SK-N-SH (cell line): ENCODE measurements around the gene CCDC102A. TPM values are rescaled to one million over a fixed set of nuclear protein-coding genes. Genes with fewer than 3 reads are reported as not detected.

Source experiments
- CTCF ChIA-PET: fragments of 300-600, 350-600 bp; formaldehyde crosslinking; extraction: SDS; loops from one replicate; lab custom pipeline; 2021; lab: Yijun Ruan, JAX
- POLR2A ChIA-PET: fragments of 350-600 bp; sonication (Branson Sonifier 250); formaldehyde crosslinking; extraction: SDS; loops from one replicate; lab custom pipeline; 2020; ENCODE audit warnings: antibody characterized with exemption, inconsistent platforms; lab: Yijun Ruan, JAX
- DNase-seq: peaks from one replicate; pipeline ENCODE4 v3.0.0; 2012
- H2AFZ ChIP-seq: fragments of 200-600 bp; sonication (generic); 2 replicates; pipeline ENCODE4 v1.8.1; 2016; ENCODE audit warnings: antibody characterized with exemption, mild to moderate bottlenecking, low read depth
- H3F3A ChIP-seq: fragments of 200-600 bp; sonication (generic); replicated peaks from 2 replicates; pipeline ENCODE3; 2016; ENCODE audit warnings: antibody characterized with exemption, mild to moderate bottlenecking; ENCODE audit not compliant: insufficient read depth
- H3K27ac ChIP-seq, 2 experiments: fragments of 200-500 bp in 1 of 2; fragments of 200-600 bp in 1 of 2; sonication (Bioruptor generic) in 1 of 2; sonication (generic), shearing (Covaris generic) in 1 of 2; 2 replicates each; pipeline versions ENCODE4 v1.5.1 to v1.6.1; 2014 to 2016; ENCODE audit warnings: low read depth in 2 of 2, inconsistent platforms in 1 of 2, low read length in 1 of 2, mild to moderate bottlenecking in 1 of 2, mixed read lengths in 1 of 2
- H3K27me3 ChIP-seq: fragments of 200-600 bp; sonication (generic), shearing (Covaris generic); 2 replicates; pipeline ENCODE4 v1.6.1; 2016; ENCODE audit warnings: mixed run types; ENCODE audit not compliant: insufficient read depth
- H3K36me3 ChIP-seq, 2 experiments: fragments of 200-500 bp in 1 of 2; fragments of 200-600 bp in 1 of 2; sonication (Bioruptor generic) in 1 of 2; sonication (generic) in 1 of 2; replicated peaks in 1 of 2; 2 replicates each; pipeline versions ENCODE3 to v1.5.1; 2014 to 2016; ENCODE audit warnings: low read length in 1 of 2, mild to moderate bottlenecking in 1 of 2; ENCODE audit not compliant: insufficient read depth in 2 of 2, control insufficient read depth in 1 of 2
- H3K4me1 ChIP-seq, 2 experiments: fragments of 200-500 bp in 1 of 2; fragments of 200-600 bp in 1 of 2; sonication (Bioruptor generic) in 1 of 2; sonication (generic), shearing (Covaris generic) in 1 of 2; 2 replicates each; pipeline versions ENCODE4 v1.5.1 to v1.6.1; 2014 to 2016; ENCODE audit warnings: low read depth in 1 of 2, low read length in 1 of 2, mixed run types in 1 of 2; ENCODE audit not compliant: insufficient read depth in 2 of 2, control insufficient read depth in 1 of 2
- H3K4me2 ChIP-seq: fragments of 200-600 bp; sonication (generic), shearing (Covaris generic); 2 replicates; pipeline ENCODE4 v1.6.1; 2017; ENCODE audit warnings: mixed run types
- H3K4me3 ChIP-seq, 2 experiments: fragments of 200-500 bp in 1 of 2; fragments of 200-600 bp in 1 of 2; sonication (Bioruptor generic) in 1 of 2; sonication (generic), shearing (Covaris generic) in 1 of 2; 2 replicates each; pipeline versions ENCODE4 v1.5.1 to v1.8.1; 2014 to 2016; ENCODE audit warnings: low read depth in 2 of 2, inconsistent platforms in 1 of 2, low read length in 1 of 2, mild to moderate bottlenecking in 1 of 2, mixed read lengths in 1 of 2, moderate library complexity in 1 of 2
- H3K79me2 ChIP-seq: fragments of 200-600 bp; sonication (generic); 2 replicates; pipeline ENCODE4 v1.8.1; 2017; ENCODE audit warnings: mild to moderate bottlenecking; ENCODE audit not compliant: insufficient read depth
- H3K9ac ChIP-seq: fragments of 200-600 bp; sonication (generic); 2 replicates; pipeline ENCODE4 v1.6.1; 2017; ENCODE audit warnings: mixed run types
- H3K9me2 ChIP-seq: fragments of 200-600 bp; sonication (generic); 2 replicates; pipeline ENCODE4 v1.6.1; 2017; ENCODE audit warnings: mixed run types
- H3K9me3 ChIP-seq: fragments of 200-600 bp; sonication (generic); 2 replicates; pipeline ENCODE4 v1.6.1; 2017; ENCODE audit warnings: mixed run types, mild to moderate bottlenecking, moderate library complexity
- H4K20me1 ChIP-seq: fragments of 200-600 bp; sonication (generic); 2 replicates; pipeline ENCODE4 v1.6.1; 2017; ENCODE audit warnings: mild to moderate bottlenecking, mixed run types; ENCODE audit not compliant: insufficient read depth
- EZH2phosphoT487 ChIP-seq: fragments of 200-600 bp; sonication (generic); IDR thresholded peaks from 2 replicates; pipeline ENCODE4 v1.6.1; 2017; ENCODE audit warnings: low read depth, mixed run types, mild to moderate bottlenecking, antibody characterized with exemption, moderate library complexity, borderline replicate concordance
- FOSL2 ChIP-seq: IDR thresholded peaks from 2 replicates; pipeline ENCODE4 v1.4.0; 2012; ENCODE audit warnings: low read depth, mild to moderate bottlenecking, moderate library complexity, borderline replicate concordance
- FOXJ3 ChIP-seq: sonication (generic); formaldehyde crosslinking; IDR thresholded peaks from 2 replicates; pipeline ENCODE4 v1.5.1; 2020; ENCODE audit warnings: mild to moderate bottlenecking, missing genetic modification reagents
- GABPA ChIP-seq: IDR thresholded peaks from 2 replicates; pipeline ENCODE4 v1.4.0; 2012; ENCODE audit warnings: low read depth, mild to moderate bottlenecking
- GATA2 ChIP-seq: sonication (generic); formaldehyde crosslinking; IDR thresholded peaks from 2 replicates; pipeline ENCODE4 v1.5.0; 2020; ENCODE audit warnings: mild to moderate bottlenecking, missing genetic modification reagents
- JUND ChIP-seq: IDR thresholded peaks from 2 replicates; pipeline ENCODE4 v1.4.0; 2012
- NRF1 ChIP-seq: IDR thresholded peaks from 2 replicates; pipeline ENCODE4 v1.6.1; 2012; ENCODE audit warnings: low read depth, mild to moderate bottlenecking, low read length
- PBX3 ChIP-seq: IDR thresholded peaks from 2 replicates; pipeline ENCODE4; 2012
- POLR2AphosphoS5 ChIP-seq: IDR thresholded peaks from 2 replicates; pipeline ENCODE4 v1.6.1; 2012; ENCODE audit warnings: low read depth, low read length
- RAD21 ChIP-seq: IDR thresholded peaks from 2 replicates; pipeline ENCODE4 v1.6.1; 2012; ENCODE audit warnings: mild to moderate bottlenecking, low read length
- REST ChIP-seq: IDR thresholded peaks from 2 replicates; pipeline ENCODE4 v1.6.1; 2012; ENCODE audit warnings: mild to moderate bottlenecking, low read depth, low read length, moderate library complexity
- RFX5 ChIP-seq: IDR thresholded peaks from 2 replicates; pipeline ENCODE4 v1.6.1; 2012; ENCODE audit warnings: mild to moderate bottlenecking, improper control_type of control experiment, low read length
- RXRA ChIP-seq: IDR thresholded peaks from 2 replicates; pipeline ENCODE4 v1.4.0; 2012; ENCODE audit warnings: low read depth, mild to moderate bottlenecking, borderline replicate concordance
- SIN3A ChIP-seq: IDR thresholded peaks from 2 replicates; pipeline ENCODE4 v1.6.1; 2012; ENCODE audit warnings: low read depth, mild to moderate bottlenecking, low read length, moderate library complexity, borderline replicate concordance
- TEAD4 ChIP-seq: IDR thresholded peaks from 2 replicates; pipeline ENCODE4 v1.4.0; 2012; ENCODE audit warnings: mild to moderate bottlenecking, borderline replicate concordance; ENCODE audit not compliant: insufficient read depth
- USF1 ChIP-seq: IDR thresholded peaks from 2 replicates; pipeline ENCODE4 v1.4.0; 2012; ENCODE audit warnings: low read depth, borderline replicate concordance
- USF2 ChIP-seq: fragments of 150-350 bp; IDR thresholded peaks from 2 replicates; pipeline ENCODE4 v1.6.1; 2017; ENCODE audit warnings: antibody characterized with exemption, low read length, low read depth, borderline replicate concordance
- WGBS: methylation state at CpG from one replicate; pipeline ENCODE4 v1.1.6; 2017; ENCODE audit warnings: low lambda C conversion rate; 5-methylcytosine and 5-hydroxymethylcytosine counted together
- polyA plus RNA-seq, 3 experiments: library from polyadenylated mRNA; depleted of rRNA; stranded (reverse); fragments of >200 nt; gene quantifications; 2 replicates each; pipeline ENCODE4 v1.2.3, GENCODE V29; 2012

CCDC102A gene
- polyA plus RNA-seq, 1 of the 3 experiments (the other 2 are of a cell fraction), result 26.2 TPM

- Histone ChIP-seq H3K9me2 (no peaks in the 10 kb centered on the region), H3K27me3 (no peaks in the 10 kb centered on the region; the same call in 1 of the 2 replicates), H4K20me1 (no peaks in the 10 kb centered on the region), H3K4me2 (no peak overlapping the region), H3K27ac (no peak overlapping the region), H3K4me3 (no peak overlapping the region), H2AFZ (no peak overlapping the region), H3F3A (no peaks in the 10 kb centered on the region), H3K9me3 (no peaks in the 10 kb centered on the region), H3K79me2 (no peaks in the 10 kb centered on the region), H3K4me1 (no peaks in the 10 kb centered on the region), H3K36me3 (no peaks in the 10 kb centered on the region), H3K9ac (no peak overlapping the region)
- 51% methylated on average over 4 of the region's 4 CpGs for WGBS
- ChIA-PET CTCF (interaction anchor here (0.9 to 5.1 kb wide), 2 partner anchors 24 to 32 kb away, joined by 3 to 20 read pairs; no protein-coding TSS in a partner anchor), POLR2A (no interaction called here)
- TF ChIP-seq RXRA (no peak), TEAD4 (no peak), POLR2AphosphoS5 (no peak), NRF1 (no peak), REST (no peak), GABPA (no peak), EZH2phosphoT487 (no peak)
- DNase-seq, result no peak
Observed at GRCh38 chr16:57544124-57544653, 7.8 kb upstream of the CCDC102A start.

GRCh38 chr16:57541754-57542435 lies 5.5 kb upstream of the CCDC102A start:
- H3K27ac ChIP-seq, result no peak overlapping the region
- no peak overlapping the region for H2AFZ ChIP-seq
- POLR2A ChIA-PET, result no interaction called here
- no peak overlapping the region for H3K4me3 ChIP-seq
- no peak overlapping the region for H3K9ac ChIP-seq
- peaks cover 0 to 2% of the 10 kb centered on the region in 2 experiments; a peak in 1 of 4 replicates for H3K4me1 ChIP-seq
- TF ChIP-seq SIN3A, result no peak
- no peak for TF ChIP-seq NRF1
- TF ChIP-seq RAD21, result no peak
- TF ChIP-seq FOSL2, result no peak
- no peak for TF ChIP-seq RFX5
- TF ChIP-seq FOXJ3 (CRISPR knock-in tag), result no peak
- TF ChIP-seq GATA2 (CRISPR knock-in tag), result no peak
- no peak for TF ChIP-seq PBX3
- no peak for TF ChIP-seq GABPA
- no peak for TF ChIP-seq USF2
- no peak for TF ChIP-seq JUND
- no peak for TF ChIP-seq USF1
- H4K20me1 ChIP-seq, result no peaks in the 10 kb centered on the region
- H3K36me3 ChIP-seq, result no peaks in the 10 kb centered on the region
- H3K4me2 ChIP-seq, result no peak overlapping the region
- no peaks in the 10 kb centered on the region for H3K9me2 ChIP-seq
- H3F3A ChIP-seq, result peaks cover 4% of the 10 kb centered on the region
- CTCF ChIA-PET, result interaction anchor here (0.8 to 1.6 kb wide), 5 partner anchors 19 to 79 kb away, joined by 3 to 6 read pairs (median 4); partner anchors contain the start of gene POLR2C
- no peaks in the 10 kb centered on the region for H3K79me2 ChIP-seq
- DNase-seq, result no peak
- no peaks in the 10 kb centered on the region; the same call in 1 of the 2 replicates for H3K27me3 ChIP-seq
- H3K9me3 ChIP-seq, result no peaks in the 10 kb centered on the region
- WGBS, result 81% methylated on average over 1 of the region's 4 CpGs
